Endometrium (tissue), 2 donors: ENCODE results near the gene FHL2.

Experiments used
- FAIRE-seq: peaks from 2 replicates; lab custom pipeline; 2012; peaks lifted over from hg19 to GRCh38; lab: Jason Lieb, UNC
- donor health status: control.
- donor health status: control.

Gene FHL2

DNA sequence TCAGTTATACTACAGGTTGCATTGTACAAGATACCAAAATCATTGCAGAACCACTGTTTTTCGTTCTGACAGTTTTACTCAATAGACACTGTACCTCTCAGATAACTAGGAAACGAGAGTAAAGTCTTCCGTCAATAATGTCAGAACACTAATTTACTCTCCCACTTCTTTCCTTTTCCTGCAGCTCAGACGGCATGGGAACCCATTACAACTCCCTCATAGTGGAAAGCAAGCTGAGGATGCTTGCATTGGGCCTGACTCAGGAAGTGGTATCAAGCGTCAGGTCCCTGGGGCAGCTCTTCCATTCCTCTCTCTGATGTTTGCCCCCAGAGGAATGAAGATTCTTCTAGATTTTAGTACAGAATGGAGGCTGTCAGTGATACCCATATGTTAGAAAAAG is 23.9 kb upstream of the FHL2 start:
- FAIRE-seq = no peak

DNA sequence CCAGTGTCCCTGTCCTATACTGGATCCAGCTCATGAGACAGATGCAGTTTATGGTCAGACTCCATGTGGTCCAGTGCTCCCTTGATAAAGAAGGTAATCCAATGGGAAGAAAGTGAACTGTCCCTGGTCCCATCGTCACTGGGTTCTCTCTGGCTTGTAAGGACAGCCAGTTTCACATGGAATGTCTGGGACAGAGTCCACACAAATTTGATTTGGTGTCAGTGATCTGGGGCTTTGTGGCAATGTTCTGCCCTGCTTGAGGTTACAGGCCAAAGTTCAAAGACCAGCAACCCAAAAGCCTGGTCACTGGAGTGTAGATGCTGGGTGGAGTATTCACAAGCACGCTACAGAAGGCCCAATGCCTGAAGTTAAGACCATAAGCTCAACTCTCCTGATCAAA is 22.2 kb upstream of the FHL2 start:
- FAIRE-seq = no peak

GRCh38 chr2:105418522-105418921 is 19.7 kb upstream of the FHL2 start:
- FAIRE-seq = no peak

GRCh38 chr2:105417857-105418436 is 19.1 kb upstream of the FHL2 start:
- no peak for FAIRE-seq

- no peak for FAIRE-seq
These were observed 17.3 kb upstream of the FHL2 start for GRCh38 chr2:105416156-105416555.

- FAIRE-seq = no peak
These were observed 16.2 kb upstream of the FHL2 start for GRCh38 chr2:105415007-105415406.

- FAIRE-seq = no peak
These were observed 14.4 kb upstream of the FHL2 start for GRCh38 chr2:105413206-105413605.

GRCh38 chr2:105412584-105412983 is 13.7 kb upstream of the FHL2 start:
- FAIRE-seq = no peak

- no peak for FAIRE-seq
These were observed 13.0 kb upstream of the FHL2 start for GRCh38 chr2:105411720-105412407.

DNA sequence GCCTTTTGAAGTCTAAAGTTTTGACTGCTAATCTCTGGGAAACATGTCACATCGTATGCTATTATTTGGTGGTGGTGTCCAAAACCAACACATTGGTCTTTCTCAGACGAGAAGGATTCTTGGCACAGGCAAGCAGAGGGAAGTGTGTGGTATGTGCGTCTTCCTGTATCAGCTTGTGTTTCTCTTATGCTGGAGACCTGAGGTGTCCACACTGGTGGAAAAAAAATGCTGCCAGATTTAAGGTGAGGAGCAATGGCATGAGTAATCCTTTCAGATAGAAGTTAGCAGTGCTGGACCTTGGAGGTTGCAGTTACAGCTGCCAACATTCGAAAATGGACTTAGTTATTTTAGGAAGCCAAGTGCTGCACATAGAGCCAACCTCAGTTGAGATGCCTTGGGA is 11.7 kb upstream of the FHL2 start:
- no peak for FAIRE-seq

- no peak for FAIRE-seq
These were observed 10.9 kb upstream of the FHL2 start for GRCh38 chr2:105409717-105410116.

GRCh38 chr2:105407946-105408743 is 9.3 kb upstream of the FHL2 start:
- no peak for FAIRE-seq

- no peak for FAIRE-seq
These were observed 7.4 kb upstream of the FHL2 start for GRCh38 chr2:105406221-105406620.

GRCh38 chr2:105405291-105405690 is 6.4 kb upstream of the FHL2 start:
- FAIRE-seq = no peak

DNA sequence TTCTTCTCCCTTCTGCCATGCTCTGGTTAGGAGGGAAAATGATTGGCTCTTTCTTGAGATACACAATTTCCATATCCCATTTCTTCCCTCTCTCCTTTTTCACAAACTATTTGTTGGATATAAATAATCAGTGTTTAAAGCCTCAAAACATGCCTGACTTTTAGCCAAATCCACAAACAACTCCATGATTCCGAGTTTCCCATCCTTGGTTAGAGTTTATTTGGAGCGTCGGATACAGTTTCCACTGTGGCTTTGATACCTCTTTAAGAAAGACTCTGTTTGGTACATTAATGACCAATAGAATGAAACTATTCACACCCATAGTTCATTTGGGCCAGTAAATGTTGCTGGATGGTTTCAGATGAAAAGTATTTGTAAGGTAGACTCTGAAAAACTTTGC is 5.9 kb upstream of the FHL2 start:
- FAIRE-seq = no peak

DNA sequence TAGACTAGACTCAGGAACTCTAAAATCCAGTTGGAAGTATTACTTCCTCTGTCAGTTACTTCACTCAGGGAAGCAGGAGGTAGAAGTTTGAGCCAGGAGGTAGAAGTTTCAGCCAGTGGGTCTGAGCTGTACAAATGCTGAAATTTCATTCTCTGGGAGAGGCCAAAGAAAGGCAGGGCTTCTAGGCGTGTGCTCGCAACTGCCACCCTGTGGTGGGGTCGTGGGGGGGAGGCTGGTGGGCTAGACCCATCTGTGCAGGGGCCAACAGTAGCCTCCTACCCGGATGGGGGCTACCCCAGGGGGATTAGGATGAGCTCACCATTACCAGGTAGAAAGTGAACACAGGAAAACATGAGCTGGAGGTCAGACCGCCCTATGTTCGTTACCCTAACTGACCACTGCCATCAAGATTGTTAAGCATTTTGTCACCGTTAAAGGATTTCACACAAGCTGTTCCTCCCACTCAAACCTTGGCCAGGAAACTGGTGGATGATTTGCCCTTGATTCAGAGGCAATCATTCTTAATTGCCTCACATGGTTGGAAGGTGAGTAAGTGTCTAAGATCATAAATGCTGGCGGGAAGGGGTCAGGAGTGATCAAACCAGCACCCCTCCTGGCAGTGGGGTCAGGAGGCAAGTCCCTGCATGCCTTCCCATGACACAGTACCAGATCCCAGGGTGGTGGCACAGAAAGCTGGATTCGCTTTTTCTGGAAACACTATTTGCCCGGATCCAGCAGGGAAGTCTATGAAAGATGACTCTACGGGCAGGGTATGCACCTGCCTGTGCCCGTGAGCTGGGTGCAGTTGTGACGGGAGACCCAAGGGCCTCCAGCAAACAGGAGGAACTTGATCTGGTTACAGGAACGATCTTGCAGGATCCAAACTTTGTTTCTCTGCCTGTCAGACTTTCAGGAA is 5.2 kb upstream of the FHL2 start:
- FAIRE-seq = no peak

- no peak for FAIRE-seq
These were observed 4.5 kb upstream of the FHL2 start for GRCh38 chr2:105403241-105403782.

DNA sequence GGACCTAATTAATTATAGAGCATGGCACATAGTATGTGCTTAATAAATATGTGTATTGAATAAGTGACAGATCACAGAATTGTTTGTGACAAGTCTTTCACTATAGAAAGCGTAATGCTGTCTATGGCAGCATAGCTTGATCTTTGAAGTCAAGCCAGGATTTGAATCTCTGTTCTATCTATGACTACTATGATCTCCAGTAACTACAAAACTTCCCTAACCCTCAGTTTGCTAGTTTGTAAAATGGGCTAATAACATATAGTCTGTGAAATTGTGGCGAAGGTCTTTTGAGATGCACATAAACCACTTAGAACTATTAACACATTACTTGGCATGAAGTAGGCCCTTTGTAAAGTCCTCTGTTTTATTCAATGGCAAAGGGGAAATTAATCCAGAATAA is 4.0 kb upstream of the FHL2 start:
- FAIRE-seq = no peak

GRCh38 chr2:105401867-105402266 is 3.0 kb upstream of the FHL2 start:
- FAIRE-seq = no peak

DNA sequence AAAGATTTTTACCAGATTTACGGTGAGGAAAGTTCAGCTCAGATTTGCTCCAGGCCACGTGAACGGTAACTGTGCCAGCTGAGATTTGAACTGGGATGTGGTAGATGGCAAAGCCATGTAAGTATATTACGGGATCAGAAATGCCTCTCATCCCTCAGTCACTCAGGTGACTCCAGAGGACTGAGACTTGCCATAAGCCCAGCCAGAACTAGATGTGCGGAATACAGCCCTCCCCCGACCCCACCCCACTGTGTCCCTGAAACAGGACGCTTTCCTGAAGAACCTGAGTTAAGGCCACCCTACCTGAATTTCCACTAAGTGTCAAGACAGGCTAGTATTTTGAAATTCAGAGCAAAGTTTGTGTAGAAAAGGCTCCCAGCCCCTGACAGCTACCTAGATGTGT is 1.3 kb upstream of the FHL2 start:
- no peak for FAIRE-seq

DNA sequence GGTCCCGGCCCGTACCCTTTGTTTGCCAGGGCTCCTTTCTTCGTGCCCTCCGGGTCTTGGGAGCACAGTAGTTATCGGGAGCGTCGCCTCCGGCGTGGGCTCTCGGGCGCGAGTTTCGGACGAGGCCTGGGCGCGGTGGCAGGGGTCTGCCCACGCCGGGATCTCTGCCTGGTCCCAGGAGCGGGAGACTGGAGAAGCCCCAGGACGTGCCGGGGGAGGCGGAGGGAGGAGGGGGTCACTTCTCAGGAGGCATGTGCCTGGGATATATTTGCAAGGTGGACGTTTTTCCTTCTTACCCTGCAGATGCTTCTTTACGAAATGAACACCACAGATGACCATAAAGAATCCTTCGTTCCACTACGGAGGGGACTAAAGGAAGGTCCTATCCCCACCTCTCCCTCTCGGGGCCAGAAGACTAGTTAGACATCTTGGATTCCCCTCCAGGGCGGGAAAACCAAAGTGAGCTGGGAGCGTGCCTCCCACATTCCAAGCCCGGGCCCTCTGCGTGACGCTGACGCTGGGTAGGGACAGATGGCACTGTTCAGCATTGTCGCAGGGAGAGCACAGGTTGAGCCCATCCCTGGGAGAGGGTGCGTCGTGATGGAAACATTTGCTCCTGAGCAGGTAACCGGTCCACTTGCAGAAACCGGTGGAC is 483 bp upstream of the FHL2 start:
- FAIRE-seq = no peak

- no peak for FAIRE-seq
These were observed 907 bp downstream of the FHL2 start for GRCh38 chr2:105397953-105398335.
